Skin of body (tissue), 2 donors: ENCODE results near the gene USP34. TPM values are rescaled to one million over a fixed set of nuclear protein-coding genes. Genes with fewer than 3 reads are reported as not detected.

Experiments
- DNase-seq: peaks from one replicate; lab custom pipeline; 2025; lab: John Stamatoyannopoulos, UW
- total RNA-seq: library from RNA; depleted of rRNA; stranded (reverse); fragments of >200 nt; gene quantifications from one replicate; pipeline ENCODE4 v1.2.3, GENCODE V29; 2014

The USP34 gene
- total RNA-seq, 1 donor from 2014 or later: 133 TPM

DNA sequence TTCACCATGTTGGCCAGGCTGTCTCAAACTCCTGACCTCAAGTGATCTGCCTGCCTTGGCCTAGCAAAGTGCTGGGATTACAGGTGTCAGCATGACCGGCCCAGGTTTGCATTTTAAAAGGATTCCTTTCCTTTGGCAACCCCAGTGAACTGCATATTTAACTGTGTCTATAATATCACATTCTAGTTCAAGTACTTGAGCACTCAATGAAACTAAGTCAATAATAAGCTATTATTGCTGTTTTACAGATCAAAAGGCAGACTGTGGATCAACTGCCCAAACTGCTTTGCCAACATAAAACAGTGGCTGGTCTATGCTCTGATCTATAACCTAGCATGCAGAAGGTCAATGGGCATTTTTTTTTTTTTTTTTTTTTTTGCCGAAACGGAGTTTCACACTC is 144.5 kb downstream of the USP34 start:
- DNase-seq: no peak

DNA sequence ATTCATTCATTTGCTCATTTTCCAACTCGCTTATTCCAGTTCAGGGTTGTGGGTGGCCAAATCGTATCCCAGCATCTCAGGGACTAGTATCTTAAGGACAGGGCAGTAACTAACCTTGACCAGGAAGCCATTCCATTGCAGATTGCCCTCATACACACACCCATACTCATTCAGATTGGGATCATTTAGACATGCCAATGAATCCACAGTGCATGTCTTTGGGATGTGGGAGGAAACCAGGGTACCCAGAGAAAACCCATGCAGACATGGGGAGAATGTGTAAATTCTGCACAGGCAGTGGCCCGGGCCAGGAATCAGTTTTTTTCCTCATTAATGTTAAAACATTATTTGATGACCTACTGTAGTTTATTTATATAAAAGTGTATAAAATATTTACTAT is 150.7 kb downstream of the USP34 start:
- no peak for DNase-seq

DNA sequence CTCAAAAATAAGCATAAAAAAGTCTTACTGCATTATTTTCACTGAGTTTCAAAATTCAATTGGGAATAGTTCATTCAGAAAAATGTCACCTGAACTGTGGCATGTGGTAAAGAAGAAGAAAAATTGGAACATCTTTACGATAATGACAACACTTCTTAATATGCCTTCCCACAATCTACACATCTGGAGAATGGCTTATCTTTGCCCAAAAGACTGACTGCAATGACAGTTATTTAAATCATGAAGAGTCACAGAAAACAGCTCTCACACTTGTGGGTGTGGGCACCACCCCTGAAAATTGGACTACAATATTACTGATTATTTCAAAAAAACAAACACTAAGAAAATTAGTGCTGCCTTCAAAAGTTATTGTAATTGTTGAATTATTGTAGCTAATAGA is 152.3 kb downstream of the USP34 start:
- no peak for DNase-seq

DNA sequence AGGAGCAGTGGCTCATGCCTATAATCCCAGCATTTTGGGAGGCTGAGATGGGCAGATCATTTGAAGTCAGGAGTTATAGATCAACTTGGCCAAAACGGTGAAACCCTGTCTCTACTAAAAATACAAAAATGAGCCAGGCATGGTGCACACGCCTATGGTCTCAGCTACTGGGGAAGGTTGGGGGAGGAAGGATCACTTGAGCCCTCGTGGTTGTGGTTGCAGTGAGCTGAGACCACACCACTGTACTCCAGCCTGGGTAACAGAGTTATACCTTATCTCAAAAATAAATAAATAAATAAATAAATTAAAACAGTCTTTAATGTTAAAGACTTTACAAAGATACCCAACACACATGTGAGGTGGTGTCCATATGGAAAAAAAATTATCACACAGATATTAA is 174.9 kb downstream of the USP34 start:
- no peak for DNase-seq

DNA sequence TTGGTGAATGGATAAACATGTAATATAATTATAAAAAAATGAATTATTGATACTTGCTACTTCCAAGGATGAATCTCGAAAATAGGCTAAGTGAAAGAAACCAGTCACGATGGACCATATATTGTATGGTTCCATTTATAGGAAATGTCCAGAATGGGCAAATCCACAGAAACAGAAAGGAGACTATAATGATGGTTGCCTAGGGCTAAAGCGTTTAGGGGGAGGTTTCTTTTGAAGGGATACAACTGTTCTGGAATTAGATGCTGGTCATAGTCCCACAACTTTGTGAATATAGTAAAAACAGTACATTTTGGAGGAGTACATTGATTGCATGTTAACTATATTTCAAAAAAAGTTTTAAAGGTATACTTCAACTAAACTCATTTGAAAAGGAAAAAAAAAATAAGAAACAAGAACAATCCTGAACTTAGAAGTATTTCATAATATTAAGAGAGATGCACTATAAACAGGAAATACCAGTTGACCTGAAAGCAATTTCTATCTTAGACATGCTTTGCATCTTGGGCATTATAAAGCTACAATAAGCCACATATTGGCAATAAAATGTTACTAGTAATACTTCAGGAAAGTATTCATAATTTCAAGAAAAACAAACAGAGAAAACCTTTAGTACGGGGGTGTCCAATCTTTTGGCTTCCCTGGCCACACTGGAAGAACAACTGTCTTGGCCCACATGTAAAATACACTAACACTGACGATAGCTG is 178.9 kb downstream of the USP34 start:
- no peak for DNase-seq

DNA sequence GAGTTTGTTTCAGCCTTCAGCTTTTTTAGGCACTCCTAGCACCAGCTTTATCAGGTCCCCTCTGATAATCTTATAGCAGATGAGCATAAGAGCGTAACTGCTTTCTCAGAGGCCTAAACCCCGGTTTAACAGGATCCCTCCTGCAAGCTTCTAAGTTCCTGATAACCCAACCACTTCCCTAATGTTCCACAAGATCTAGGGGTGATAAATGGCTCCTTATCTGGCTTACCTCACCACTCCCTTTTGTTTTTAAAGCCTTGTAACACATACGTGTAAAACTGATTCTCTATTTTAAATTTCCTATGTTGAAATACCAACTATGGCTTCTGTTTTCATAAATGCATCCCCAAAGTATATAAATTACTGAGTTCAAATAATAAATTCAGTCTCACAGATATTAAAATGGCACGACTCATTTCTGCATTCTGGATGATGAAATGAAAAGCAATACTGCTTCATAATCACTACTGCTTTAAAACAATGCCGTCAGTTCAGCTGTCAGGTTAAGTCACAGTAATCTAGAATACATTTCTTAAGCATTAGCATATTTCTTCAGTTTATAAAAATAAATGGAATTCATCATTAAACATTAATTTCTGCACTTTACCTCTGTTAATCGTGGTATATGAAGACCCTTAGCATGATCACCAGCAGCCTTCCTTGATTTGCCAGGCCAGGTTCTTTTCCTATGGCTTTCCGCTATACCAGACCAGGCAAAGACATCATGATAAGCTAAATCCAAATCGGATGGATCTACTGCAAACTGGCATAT is 182.6 kb downstream of the USP34 start:
- no peak for DNase-seq

DNA sequence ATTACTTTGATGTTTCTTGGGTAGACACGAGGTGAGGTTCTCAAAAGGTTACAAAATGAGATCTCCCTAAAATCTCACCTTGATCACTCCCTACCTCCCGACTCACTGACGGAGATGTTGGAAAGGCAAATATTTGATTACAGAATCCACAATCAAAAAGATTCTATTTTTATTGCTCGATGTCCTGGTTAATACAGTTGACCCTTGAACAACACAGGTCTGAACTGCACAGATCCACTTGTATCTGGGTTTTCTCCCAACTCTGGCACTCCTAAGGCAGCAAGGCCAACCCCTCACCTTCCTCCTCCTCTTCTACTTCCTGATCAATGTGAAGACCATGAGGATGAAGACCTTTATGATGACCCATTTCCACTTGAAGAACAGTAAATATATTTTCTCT is 183.6 kb downstream of the USP34 start:
- DNase-seq: no peak

DNA sequence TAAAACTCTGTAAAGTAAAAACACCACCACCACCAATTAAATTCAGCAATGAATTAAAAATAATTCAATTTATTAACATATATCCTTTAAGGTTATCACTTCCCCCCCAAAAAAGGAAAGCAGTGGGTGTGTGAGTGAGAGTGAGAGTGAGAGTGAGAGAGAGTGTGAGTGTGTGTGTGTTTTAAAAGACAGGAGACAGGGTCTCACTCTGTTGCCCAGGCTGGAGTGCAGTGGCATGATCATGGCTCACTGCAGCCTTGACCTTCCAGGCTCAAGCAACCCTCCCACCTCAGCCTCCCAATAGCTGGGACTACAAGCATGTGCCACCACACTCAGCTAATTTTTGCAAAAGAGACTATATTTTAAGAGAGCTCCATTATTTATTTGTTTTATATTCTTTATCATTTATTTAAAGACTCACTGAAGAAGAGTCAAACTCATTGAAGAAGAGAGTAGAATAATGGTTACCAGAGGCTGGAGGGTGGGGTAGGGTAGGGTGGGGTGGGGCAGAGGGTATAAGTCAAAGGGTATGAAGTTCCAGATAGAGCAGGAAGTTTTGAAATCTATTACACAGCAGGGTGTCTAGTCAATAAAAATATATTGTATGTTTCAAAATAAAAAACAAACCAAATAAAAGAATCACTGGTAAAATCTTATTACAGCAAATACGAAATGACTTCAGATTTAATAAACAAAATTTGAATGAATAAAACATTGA is 187.3 kb downstream of the USP34 start:
- DNase-seq: no peak

DNA sequence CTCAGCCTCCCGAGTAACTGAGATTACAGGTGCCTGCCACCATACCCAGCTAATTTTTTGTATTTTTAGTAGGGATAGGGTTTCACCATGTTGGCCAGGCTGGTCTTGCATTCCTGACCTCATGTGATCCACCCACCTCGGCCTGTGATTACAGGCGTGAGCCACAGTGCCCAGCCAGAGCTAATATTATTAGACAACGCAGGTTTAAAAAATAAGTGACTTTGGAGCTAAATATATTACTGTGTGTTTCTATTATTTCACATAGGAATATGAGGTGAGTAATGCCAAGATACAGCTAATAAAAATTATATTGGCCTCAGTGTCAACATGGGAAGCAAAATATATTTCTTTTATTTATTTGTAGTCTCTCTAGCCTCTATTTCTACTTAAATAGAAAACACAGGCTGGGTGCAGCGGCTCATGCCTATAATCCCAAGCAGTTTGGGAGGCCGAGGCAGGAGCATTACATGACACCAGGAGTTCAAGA is 188.7 kb downstream of the USP34 start:
- DNase-seq: no peak

DNA sequence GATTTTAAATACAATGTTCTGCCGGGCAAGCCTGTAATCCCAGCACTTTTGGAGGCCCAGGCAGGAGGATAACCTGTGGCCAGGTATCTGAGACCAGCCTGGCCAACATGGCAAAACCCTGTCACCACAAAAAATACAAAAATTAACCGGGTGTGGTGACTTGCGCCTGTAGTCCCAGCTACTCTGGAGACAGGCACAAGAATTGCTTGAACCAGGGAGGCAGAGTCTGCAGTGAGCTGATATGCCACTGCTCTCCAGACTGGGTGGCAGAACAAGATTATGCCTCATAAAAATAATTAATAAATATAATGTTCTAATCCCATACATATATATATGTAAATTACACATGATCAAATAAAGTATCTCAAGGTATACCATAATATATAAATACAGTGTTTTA is 189.6 kb downstream of the USP34 start:
- DNase-seq: no peak

DNA sequence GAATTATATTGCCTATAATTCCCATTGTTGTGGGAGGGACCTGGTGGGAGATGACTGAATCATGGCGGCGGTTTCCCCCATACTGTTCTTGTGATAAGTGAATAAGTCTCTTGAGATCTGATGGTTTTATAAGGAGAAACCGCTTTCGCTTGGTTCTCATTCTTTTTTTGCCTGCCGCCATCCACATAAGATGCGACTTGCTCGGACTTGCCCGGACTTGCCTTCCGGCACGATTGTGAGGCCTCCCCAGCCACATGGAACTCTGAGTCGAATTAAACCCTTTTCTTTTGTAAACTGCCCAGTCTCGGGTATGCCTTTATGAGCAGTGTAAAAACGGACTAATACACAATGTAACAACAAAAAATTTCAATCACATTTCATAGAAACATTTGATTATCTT is 193.1 kb downstream of the USP34 start:
- DNase-seq: no peak

DNA sequence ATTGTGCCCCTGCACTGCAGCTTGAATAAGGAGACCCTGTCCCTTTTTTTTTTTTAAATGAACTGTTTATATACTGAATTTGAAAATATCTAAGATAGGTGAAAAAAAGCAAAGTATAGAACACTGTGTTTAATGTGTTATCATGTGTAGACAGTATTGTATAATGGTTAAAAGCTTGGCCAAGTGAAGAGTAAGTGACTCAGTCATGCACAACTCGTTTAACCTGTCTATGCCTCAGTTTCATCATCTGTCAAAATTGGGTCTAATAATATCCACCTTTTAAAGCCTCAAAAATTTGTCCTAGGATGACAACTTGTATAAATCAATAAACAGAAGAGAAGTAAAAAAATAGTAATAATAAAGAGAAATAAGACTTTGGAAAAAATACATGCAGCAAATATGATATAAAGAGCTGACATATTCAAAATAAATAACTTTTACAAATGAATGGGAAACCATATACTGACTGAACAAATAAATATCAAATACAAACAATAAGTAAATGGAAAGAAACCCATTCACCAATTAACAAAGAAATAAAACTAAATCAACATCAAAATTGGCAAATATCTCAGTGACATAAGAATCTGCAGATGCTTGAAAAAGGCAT is 195.2 kb downstream of the USP34 start:
- no peak for DNase-seq

DNA sequence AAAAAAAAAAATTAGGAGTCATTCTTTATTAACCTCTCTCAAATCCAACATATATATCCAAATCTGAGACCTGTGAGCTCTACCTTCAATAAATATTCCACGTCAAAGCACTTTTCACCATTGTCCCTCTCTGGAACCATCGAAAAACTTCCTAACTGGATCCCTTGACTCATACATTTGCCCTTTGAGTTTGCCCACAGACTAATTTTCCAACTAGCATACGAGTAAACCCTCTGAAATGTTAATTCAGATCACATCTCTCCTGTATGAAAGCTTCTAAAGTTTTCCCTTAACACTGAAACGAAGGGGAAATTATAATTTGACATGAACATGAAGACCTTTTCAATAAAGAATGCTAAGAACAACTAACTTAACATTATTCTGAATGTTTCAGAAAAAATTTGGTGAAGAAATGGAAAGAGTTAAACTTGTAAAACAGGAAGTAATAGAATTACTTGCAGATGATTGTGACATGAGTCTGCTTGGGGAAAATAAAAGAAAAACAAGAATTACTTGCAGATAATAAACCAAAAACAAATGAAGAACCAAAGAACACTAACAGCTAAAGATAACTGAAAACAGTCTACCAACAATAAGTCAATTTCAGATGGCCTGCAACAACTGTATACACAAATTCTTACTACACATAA is 198.3 kb downstream of the USP34 start:
- DNase-seq: no peak

DNA sequence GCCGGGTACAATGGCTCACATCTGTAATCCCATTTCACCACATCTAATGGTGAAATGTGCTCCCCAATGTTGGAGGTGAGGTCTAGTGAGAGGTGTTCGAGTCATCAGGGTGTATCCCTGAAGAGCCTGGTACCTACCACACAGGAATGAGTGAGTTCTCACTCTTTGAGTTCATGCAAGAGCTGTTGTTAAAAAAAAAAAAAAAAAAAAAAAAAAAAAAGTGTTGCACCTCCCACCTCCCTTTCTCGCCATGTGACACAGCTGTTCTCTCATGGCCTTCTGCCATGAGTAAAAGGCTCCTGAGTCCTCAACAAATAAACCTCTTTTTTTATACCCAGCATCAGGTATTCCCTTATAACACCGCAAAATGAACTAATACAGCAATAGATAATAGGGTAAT is 202.6 kb downstream of the USP34 start:
- no peak for DNase-seq

DNA sequence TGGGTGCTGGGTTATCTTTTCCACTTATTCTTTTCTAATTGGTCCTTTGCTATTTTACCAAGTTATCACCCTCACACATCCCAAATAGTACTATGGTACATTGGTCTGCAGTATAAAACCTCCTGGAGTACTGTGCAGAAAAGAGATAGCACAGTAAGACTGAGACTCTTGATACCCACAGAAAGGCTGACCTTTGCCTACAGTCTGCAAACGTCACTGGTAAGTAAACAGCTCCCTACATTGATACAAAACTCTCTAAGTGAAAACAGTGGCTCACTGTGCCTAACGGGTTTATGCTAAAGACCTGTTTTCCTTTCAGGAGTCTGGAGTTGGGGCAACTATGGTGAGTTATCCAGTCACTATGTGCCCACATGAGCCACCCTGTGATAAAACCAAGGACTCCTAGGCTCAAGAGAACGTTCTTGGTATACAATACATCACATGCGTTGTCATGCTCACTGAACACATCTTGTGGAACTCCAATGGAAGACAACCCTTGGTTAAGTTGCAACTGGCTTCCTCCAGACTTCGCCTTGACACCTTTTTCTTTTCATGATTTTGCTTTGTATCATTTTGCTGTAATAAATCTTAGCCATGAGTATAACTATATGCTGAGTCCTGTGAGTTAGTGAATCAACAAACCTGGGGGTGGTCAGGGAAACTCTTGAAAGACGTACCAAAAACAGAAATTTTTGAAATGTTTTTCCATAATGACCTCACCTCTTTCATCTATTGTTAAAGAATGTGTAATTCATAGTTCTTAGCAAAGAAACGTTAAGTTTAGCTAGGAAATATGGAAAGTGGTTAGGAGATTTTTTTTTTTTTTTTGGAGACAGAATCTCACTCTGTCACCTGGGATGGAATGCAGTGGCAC is 204.0 kb downstream of the USP34 start:
- DNase-seq: no peak

DNA sequence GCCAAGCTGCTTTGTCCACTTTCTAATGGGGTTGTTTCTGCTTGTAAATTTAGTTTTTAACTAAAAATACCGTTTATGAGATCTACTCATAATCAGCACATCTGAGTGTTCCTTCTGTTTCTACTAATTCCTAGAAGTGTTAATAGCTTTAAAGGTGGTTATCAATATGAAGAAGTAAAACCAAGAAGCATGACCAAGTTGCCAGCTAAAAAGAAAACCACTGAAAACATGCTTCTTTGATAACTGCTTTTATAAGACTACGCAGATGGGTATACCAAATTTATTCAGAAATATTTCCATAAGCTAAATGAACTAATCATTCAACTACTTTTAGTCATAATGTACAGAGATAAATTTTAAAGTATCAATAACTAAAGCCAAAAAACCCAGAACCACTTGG is 207.1 kb downstream of the USP34 start:
- no peak for DNase-seq

DNA sequence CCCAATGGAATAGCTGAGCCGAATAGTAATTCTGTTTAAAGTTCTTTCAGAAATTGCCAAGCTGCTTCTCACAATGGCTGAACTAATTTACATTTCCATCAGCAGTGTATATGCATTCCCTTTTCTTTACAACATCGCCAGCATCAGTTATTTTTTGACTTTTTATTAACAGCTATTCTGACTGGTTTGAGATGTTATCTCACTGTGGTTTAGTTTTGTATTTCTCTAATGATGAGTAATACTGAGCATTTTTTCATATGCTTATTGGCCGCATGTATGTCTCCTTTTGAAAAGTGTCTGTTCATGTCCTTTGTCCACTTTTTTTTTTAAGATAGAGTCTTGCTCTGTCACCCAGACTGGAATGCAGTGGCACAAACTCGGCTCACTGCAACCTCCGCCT is 208.2 kb downstream of the USP34 start:
- DNase-seq: no peak

DNA sequence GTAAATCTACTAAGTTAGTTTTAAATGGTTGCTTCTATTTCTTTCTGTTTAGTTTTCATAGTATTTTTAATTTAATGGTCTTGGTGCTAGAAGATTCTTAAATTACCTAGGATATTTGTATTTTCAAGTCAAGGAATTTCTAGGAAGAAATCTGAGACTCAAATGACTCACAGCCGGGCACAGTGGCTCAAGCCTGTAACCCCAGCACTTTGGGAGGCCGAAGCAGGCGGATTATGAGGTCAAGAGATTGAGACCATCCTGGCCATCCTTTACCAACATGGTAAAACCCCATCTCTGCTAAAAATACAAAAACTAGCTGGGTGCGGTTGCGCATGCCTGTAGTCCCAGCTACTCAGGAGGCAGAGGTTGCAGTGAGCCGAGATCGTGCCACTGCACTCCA is 213.4 kb downstream of the USP34 start:
- no peak for DNase-seq

DNA sequence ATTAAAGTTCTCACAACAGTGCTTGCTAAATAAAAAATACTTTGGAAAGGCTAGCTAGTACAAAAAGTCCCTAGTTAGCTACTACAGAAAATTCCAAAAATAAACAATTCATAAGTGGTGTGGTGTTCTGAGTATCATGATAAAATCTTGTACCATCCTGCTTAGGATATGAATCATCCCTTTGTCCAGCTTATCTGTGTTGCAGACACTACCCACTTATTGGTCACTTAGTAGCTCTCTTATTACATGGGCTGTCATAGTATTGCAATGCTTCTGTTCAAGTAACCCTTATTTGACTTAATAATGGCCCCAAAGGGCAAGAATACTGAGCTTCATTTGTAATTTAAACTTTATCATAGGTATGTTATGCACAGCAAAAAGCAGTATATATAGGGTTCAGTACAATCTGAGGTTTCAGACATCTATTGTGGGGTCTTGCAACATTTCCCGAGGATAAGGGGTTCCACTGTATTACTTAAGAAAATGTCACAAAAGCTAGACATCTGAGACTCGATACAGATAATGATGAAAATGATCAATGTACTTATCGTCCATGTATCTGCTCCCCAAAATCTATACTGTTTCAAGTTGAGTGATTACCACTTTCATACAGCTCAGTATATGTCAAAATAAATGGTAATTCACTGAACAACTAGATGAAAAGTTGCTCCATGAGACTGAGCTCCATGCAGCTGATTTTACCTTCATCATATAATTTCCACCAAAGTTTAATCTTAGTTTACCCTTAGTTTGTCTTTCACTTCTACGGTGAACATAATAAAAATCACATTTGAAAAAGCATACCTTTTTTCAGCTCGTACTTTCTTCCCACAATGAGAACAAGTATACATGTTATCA is 215.1 kb downstream of the USP34 start:
- DNase-seq: no peak
